Liver (tissue), 3 donors: ENCODE data around the gene ALK.

Experiments used
- ATF3 ChIP-seq: IDR thresholded peaks from 2 replicates; pipeline ENCODE4 v1.6.1; 2016; ENCODE audit warnings: antibody characterized with exemption
- CTCF ChIP-seq: fragments of 150-350 bp; IDR thresholded peaks from 2 replicates; pipeline ENCODE4 v1.5.1; 2017; ENCODE audit warnings: improper control_type of control experiment, low read depth, low read length; ENCODE audit not compliant: missing input control
- EGR1 ChIP-seq, 2 donors: IDR thresholded peaks; 2 replicates each; pipeline ENCODE4 v1.6.1; 2016 to 2018; ENCODE audit warnings: antibody characterized with exemption in 2 of 2, low read depth in 2 of 2
- GABPA ChIP-seq, 2 donors: IDR thresholded peaks in 1 of 2; conservative IDR thresholded peaks in 1 of 2; 2 replicates each; pipeline ENCODE4 v1.6.1; 2016; ENCODE audit warnings: antibody characterized with exemption in 2 of 2, mild to moderate bottlenecking in 1 of 2, moderate library complexity in 1 of 2
- JUND ChIP-seq, 2 donors: IDR thresholded peaks; 2 replicates each; pipeline ENCODE4 v1.6.1; 2016; ENCODE audit warnings: antibody characterized with exemption in 2 of 2
- MAX ChIP-seq: IDR thresholded peaks from 2 replicates; pipeline ENCODE4 v1.6.1; 2016; ENCODE audit warnings: antibody characterized with exemption
- RAD21 ChIP-seq, 2 donors: IDR thresholded peaks; 2 replicates each; pipeline ENCODE4 v1.6.1; 2016; ENCODE audit warnings: antibody characterized with exemption in 2 of 2, mild to moderate bottlenecking in 2 of 2
- REST ChIP-seq: IDR thresholded peaks from 2 replicates; pipeline ENCODE4 v1.6.1; 2016; ENCODE audit warnings: antibody characterized with exemption, mild to moderate bottlenecking
- TAF1 ChIP-seq: conservative IDR thresholded peaks from 2 replicates; pipeline ENCODE4 v1.6.1; 2016; ENCODE audit warnings: antibody characterized with exemption, mild to moderate bottlenecking
- YY1 ChIP-seq: IDR thresholded peaks from 2 replicates; pipeline ENCODE4 v1.6.1; 2016; ENCODE audit warnings: antibody characterized with exemption, mild to moderate bottlenecking
- ZBTB33 ChIP-seq: IDR thresholded peaks from 2 replicates; pipeline ENCODE4 v1.6.1; 2016; ENCODE audit warnings: antibody characterized with exemption
- donor health status: healthy.
- donor health status: healthy.

GRCh38 chr2:29789911-29790485 is 131.4 kb downstream of the ALK start:
- TF ChIP-seq CTCF (no peak), GABPA (IDR thresholded peaks at IDR 0.05 in 1 of 2, conservative IDR thresholded peaks at IDR 0.05 in 1 of 2) (no peak), RAD21 (IDR thresholded peaks at IDR 0.05) (no peak), REST (no peak), EGR1 (IDR thresholded peaks at IDR 0.05; ENCODE audit: low read depth in 2 of 2) (no peak), TAF1 (no peak), ZBTB33 (no peak), MAX (no peak), YY1 (no peak), ATF3 (no peak), JUND (IDR thresholded peaks at IDR 0.05) (no peak)
